ENCODE measurements around the gene ABCC6. TPM values are rescaled to one million over a fixed set of nuclear protein-coding genes. Genes with fewer than 3 reads are reported as not detected.

Gene ABCC6
- total RNA-seq, 6 experiments from 2014 or later, result 54.9 to 115 (median 97.1) TPM

GRCh38 chr16:16101585-16101984, 121.7 kb downstream of the ABCC6 start:
- no peak for ATAC-seq
- Histone ChIP-seq H3K4me1 (no peaks in the 10 kb centered on the region), H3K9me3 (no peaks in the 10 kb centered on the region), H3K36me3 (no peaks in the 10 kb centered on the region), H3K27ac (no peak overlapping the region), H3K27me3 (no peaks in the 10 kb centered on the region), H3K4me3 (no peak overlapping the region)
- 74% methylated on average over 5 of the region's 5 CpGs for WGBS (ENCODE audit: insufficient coverage, low coverage, low lambda C conversion rate, missing lambda C conversion rate)
- DNase-seq, result no peak
- no peak for TF ChIP-seq POLR2A (IDR thresholded peaks at IDR 0.05)
- TF ChIP-seq, protein P1, sequence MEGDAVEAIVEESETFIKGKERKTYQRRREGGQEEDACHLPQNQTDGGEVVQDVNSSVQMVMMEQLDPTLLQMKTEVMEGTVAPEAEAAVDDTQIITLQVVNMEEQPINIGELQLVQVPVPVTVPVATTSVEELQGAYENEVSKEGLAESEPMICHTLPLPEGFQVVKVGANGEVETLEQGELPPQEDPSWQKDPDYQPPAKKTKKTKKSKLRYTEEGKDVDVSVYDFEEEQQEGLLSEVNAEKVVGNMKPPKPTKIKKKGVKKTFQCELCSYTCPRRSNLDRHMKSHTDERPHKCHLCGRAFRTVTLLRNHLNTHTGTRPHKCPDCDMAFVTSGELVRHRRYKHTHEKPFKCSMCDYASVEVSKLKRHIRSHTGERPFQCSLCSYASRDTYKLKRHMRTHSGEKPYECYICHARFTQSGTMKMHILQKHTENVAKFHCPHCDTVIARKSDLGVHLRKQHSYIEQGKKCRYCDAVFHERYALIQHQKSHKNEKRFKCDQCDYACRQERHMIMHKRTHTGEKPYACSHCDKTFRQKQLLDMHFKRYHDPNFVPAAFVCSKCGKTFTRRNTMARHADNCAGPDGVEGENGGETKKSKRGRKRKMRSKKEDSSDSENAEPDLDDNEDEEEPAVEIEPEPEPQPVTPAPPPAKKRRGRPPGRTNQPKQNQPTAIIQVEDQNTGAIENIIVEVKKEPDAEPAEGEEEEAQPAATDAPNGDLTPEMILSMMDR (IDR thresholded peaks at IDR 0.05), result no peak
- intact Hi-C loops (cut with DNase I), result no loop called here

GRCh38 chr16:16100631-16101030, 122.7 kb downstream of the ABCC6 start:
- H3K9me3 ChIP-seq, result no peaks in the 10 kb centered on the region
- H3K4me1 ChIP-seq, result no peaks in the 10 kb centered on the region
- ATAC-seq (no peak), DNase-seq (no peak)
- H3K27me3 ChIP-seq, result no peaks in the 10 kb centered on the region
- TF ChIP-seq POLR2A (IDR thresholded peaks at IDR 0.05), result no peak
- TF ChIP-seq, protein P1 (IDR thresholded peaks at IDR 0.05), result no peak
- H3K27ac ChIP-seq, result no peak overlapping the region
- no peaks in the 10 kb centered on the region for H3K36me3 ChIP-seq
- intact Hi-C loops (cut with DNase I), result no loop called here
- H3K4me3 ChIP-seq, result no peak overlapping the region
- WGBS (ENCODE audit: insufficient coverage, low coverage, low lambda C conversion rate, missing lambda C conversion rate), result 36% methylated on average over 6 of the region's 8 CpGs

- no peaks in the 10 kb centered on the region for H3K36me3 ChIP-seq
- H3K27me3 ChIP-seq, result no peaks in the 10 kb centered on the region
- no peak for ATAC-seq
- TF ChIP-seq, protein P1 (IDR thresholded peaks at IDR 0.05), result no peak
- no peak for TF ChIP-seq POLR2A (IDR thresholded peaks at IDR 0.05)
- H3K9me3 ChIP-seq, result no peaks in the 10 kb centered on the region
- no peak overlapping the region for H3K27ac ChIP-seq
- DNase-seq, result no peak
- H3K4me3 ChIP-seq, result no peak overlapping the region
- WGBS (ENCODE audit: insufficient coverage, low coverage, low lambda C conversion rate, missing lambda C conversion rate), result 100% methylated on average over 1 of the region's 4 CpGs
- intact Hi-C loops (cut with DNase I), result no loop called here
- H3K4me1 ChIP-seq, result no peaks in the 10 kb centered on the region
These were observed 124.0 kb downstream of the ABCC6 start for GRCh38 chr16:16099320-16099719.

Other genes starting within 250 kb of the ABCC6 start
- 10 to 100 TPM; 23.5 to 50.4 (median 31.5) TPM for gene NOMO3, start 9.0 kb upstream of the ABCC6 start, total RNA-seq
- 1 to 10 TPM; 1.8 to 10.0 (median 3.7) TPM for gene NPIPA7, start 155.6 kb upstream of the ABCC6 start, total RNA-seq